IMR-90 (cell line): ENCODE measurements around the gene CRYBA2. TPM values are rescaled to one million over a fixed set of nuclear protein-coding genes. Genes with fewer than 3 reads are reported as not detected.

Source experiments
- ATAC-seq: fragments of 200-7000 bp; cut with Tn5 transposase; 2 replicates; pipeline ENCODE4 v1.9.1; 2020; ENCODE audit warnings: low read depth, mild to moderate bottlenecking, moderate library complexity
- BruUV-seq: library from RNA; stranded (reverse); fragments of 400-500 nt; replicated peaks from 2 replicates; lab custom pipeline; 2021; lab: Mats Ljungman, UMichigan
- CTCF ChIA-PET: fragments of 300-600 bp; formaldehyde crosslinking; extraction: SDS; loops from one replicate; lab custom pipeline; 2021; ENCODE audit warnings: antibody characterized with exemption; lab: Yijun Ruan, JAX
- POLR2A ChIA-PET: fragments of 300-600 bp; sonication (Branson Sonifier 250); formaldehyde crosslinking; loops from one replicate; lab custom pipeline; 2022; ENCODE audit warnings: antibody characterized with exemption; ENCODE audit not compliant: unreplicated experiment; lab: Charles Lee
- DNase-seq: peaks from one replicate; pipeline ENCODE4 v3.0.0; 2013
- H2AFZ ChIP-seq: replicated peaks from 2 replicates; pipeline ENCODE3; 2013; ENCODE audit warnings: low read length, mild to moderate bottlenecking; ENCODE audit not compliant: poor library complexity
- H2AK5ac ChIP-seq: 2 replicates; pipeline ENCODE4 v1.6.1; 2013; ENCODE audit warnings: low read depth, low read length, inconsistent platforms
- H2AK9ac ChIP-seq: replicated peaks from 2 replicates; pipeline ENCODE3; 2013; ENCODE audit warnings: mild to moderate bottlenecking, low read depth, low read length, moderate library complexity; ENCODE audit not compliant: poor library complexity
- H2BK120ac ChIP-seq: 2 replicates; pipeline ENCODE4 v1.6.1; 2013; ENCODE audit warnings: low read depth, low read length, inconsistent platforms
- H2BK15ac ChIP-seq: 3 replicates; pipeline ENCODE4 v1.6.1; 2013; ENCODE audit warnings: low read depth, low read length, inconsistent platforms
- H2BK20ac ChIP-seq: 2 replicates; pipeline ENCODE4 v1.6.1; 2013; ENCODE audit warnings: low read depth, mild to moderate bottlenecking, inconsistent platforms, low read length, moderate library complexity
- H2BK5ac ChIP-seq: 2 replicates; pipeline ENCODE4 v1.6.1; 2013; ENCODE audit warnings: mild to moderate bottlenecking, low read depth, low read length, inconsistent platforms; ENCODE audit not compliant: poor library complexity, severe bottlenecking
- H3K14ac ChIP-seq: replicated peaks from 2 replicates; pipeline ENCODE4 v1.6.1; 2013; ENCODE audit warnings: low read depth, low read length, inconsistent platforms
- H3K18ac ChIP-seq: 2 replicates; pipeline ENCODE4 v1.6.1; 2013; ENCODE audit warnings: low read depth, low read length, control low read depth
- H3K23ac ChIP-seq: 2 replicates; pipeline ENCODE4 v1.6.1; 2013; ENCODE audit warnings: low read depth, low read length, inconsistent platforms
- H3K27ac ChIP-seq: 2 replicates; pipeline ENCODE4 v1.5.1; 2013; ENCODE audit warnings: mild to moderate bottlenecking, control low read depth, low read length; ENCODE audit not compliant: insufficient read depth
- H3K27me3 ChIP-seq: 2 replicates; pipeline ENCODE4 v1.6.1; 2013; ENCODE audit warnings: low read length; ENCODE audit not compliant: control insufficient read depth, insufficient read depth
- H3K36me3 ChIP-seq: 2 replicates; pipeline ENCODE4 v1.6.1; 2013; ENCODE audit warnings: low read length, mixed read lengths; ENCODE audit not compliant: control insufficient read depth, insufficient read depth
- H3K4ac ChIP-seq: 2 replicates; pipeline ENCODE4 v1.6.1; 2013; ENCODE audit warnings: low read depth, low read length, inconsistent platforms
- H3K4me1 ChIP-seq: 2 replicates; pipeline ENCODE4 v1.6.1; 2013; ENCODE audit warnings: low read length, mixed read lengths; ENCODE audit not compliant: control insufficient read depth, insufficient read depth
- H3K4me2 ChIP-seq: 2 replicates; pipeline ENCODE4 v1.6.1; 2013; ENCODE audit warnings: low read depth, mild to moderate bottlenecking, control low read depth, low read length, moderate library complexity
- H3K4me3 ChIP-seq: 2 replicates; pipeline ENCODE4 v1.5.1; 2013; ENCODE audit warnings: low read depth, mild to moderate bottlenecking, control low read depth, low read length, moderate library complexity; ENCODE audit not compliant: insufficient read depth
- H3K56ac ChIP-seq: 2 replicates; pipeline ENCODE4 v1.6.1; 2013; ENCODE audit warnings: low read length, inconsistent platforms; ENCODE audit not compliant: insufficient read depth; ENCODE audit errors: extremely low read depth
- H3K79me1 ChIP-seq, 2 experiments: 2 replicates each; pipeline ENCODE4 v1.6.1; 2013; ENCODE audit warnings: low read length in 2 of 2, inconsistent platforms in 1 of 2, low read depth in 1 of 2
- H3K9ac ChIP-seq: 2 replicates; pipeline ENCODE4 v1.6.1; 2013; ENCODE audit warnings: low read depth, low read length, control low read depth
- H3K9me1 ChIP-seq: 2 replicates; pipeline ENCODE4 v1.6.1; 2013; ENCODE audit warnings: low read length, inconsistent platforms; ENCODE audit not compliant: insufficient read depth
- H3K9me3 ChIP-seq: 2 replicates; pipeline ENCODE4 v1.6.1; 2013; ENCODE audit warnings: low read length; ENCODE audit not compliant: control insufficient read depth, insufficient read depth
- H4K20me1 ChIP-seq: 2 replicates; pipeline ENCODE4 v1.6.1; 2013; ENCODE audit warnings: low read length, inconsistent platforms; ENCODE audit not compliant: insufficient read depth
- H4K5ac ChIP-seq: 2 replicates; pipeline ENCODE4 v1.6.1; 2013; ENCODE audit warnings: mild to moderate bottlenecking, low read depth, low read length, control low read depth
- H4K8ac ChIP-seq, 2 experiments: 2 replicates each; pipeline ENCODE4 v1.6.1; 2013; ENCODE audit warnings: low read depth in 2 of 2, low read length in 2 of 2, control low read depth in 1 of 2, inconsistent platforms in 1 of 2
- H4K91ac ChIP-seq: 2 replicates; pipeline ENCODE4 v1.6.1; 2013; ENCODE audit warnings: low read depth, low read length, inconsistent platforms; ENCODE audit not compliant: insufficient read depth
- BHLHE40 ChIP-seq: fragments of 150-350 bp; IDR thresholded peaks from 2 replicates; pipeline ENCODE4 v1.6.1; 2016; ENCODE audit warnings: mild to moderate bottlenecking, low read depth, low read length
- CEBPB ChIP-seq: IDR thresholded peaks from 2 replicates; pipeline ENCODE4 v1.6.1; 2012; ENCODE audit warnings: low read depth, low read length, improper control_type of control experiment
- MAZ ChIP-seq: IDR thresholded peaks from 2 replicates; pipeline ENCODE4 v1.6.1; 2012; ENCODE audit warnings: low read depth, mild to moderate bottlenecking, low read length, improper control_type of control experiment, moderate library complexity, borderline replicate concordance
- NFE2L2 ChIP-seq: fragments of 150-350 bp; IDR thresholded peaks from 2 replicates; pipeline ENCODE4 v1.6.1; 2016; ENCODE audit warnings: low read depth, mild to moderate bottlenecking, low read length
- WGBS, 2 experiments: methylation state at CpG; one replicate each; pipeline versions ENCODE4 v1.1.5 to v1.1.7; 2013; ENCODE audit warnings: missing lambda C conversion rate in 2 of 2; ENCODE audit not compliant: insufficient read length in 1 of 2; ENCODE audit errors: extremely low coverage in 2 of 2; 5-methylcytosine and 5-hydroxymethylcytosine counted together
- dilution Hi-C: fragments of 300-500 bp; cut with HindIII; formaldehyde crosslinking; loops from one replicate; pipeline ENCODE4 v1.14.3; 2018; ENCODE audit warnings: low sequenced_read_pairs; ENCODE audit not compliant: unreplicated experiment
- in situ Hi-C: fragments of 300-500 bp; cut with MboI; formaldehyde crosslinking; loops from 3 replicates; pipeline ENCODE4 v1.14.3; 2019; ENCODE audit warnings: low sequenced_read_pairs, inconsistent platforms, mixed read lengths
- intact Hi-C: fragments of 100-400 bp; cut with micrococcal nuclease; formaldehyde crosslinking; loops from 2 replicates; pipeline ENCODE4 v1.10.0; 2022
- polyA plus RNA-seq, 3 experiments: library from polyadenylated mRNA; depleted of rRNA; stranded (reverse); fragments of >200 nt; gene quantifications; 2 replicates each; pipeline ENCODE4 v1.2.3, GENCODE V29; 2012; ENCODE audit warnings: low replicate concordance in 1 of 3
- total RNA-seq: library from RNA; depleted of rRNA; stranded (reverse); fragments of >200 nt; gene quantifications from 2 replicates; pipeline ENCODE4 v1.2.3, GENCODE V29; 2012

The CRYBA2 gene
- total and polyA plus RNA-seq, 2 of the 4 experiments (the other 2 are of a cell fraction): not detected

DNA sequence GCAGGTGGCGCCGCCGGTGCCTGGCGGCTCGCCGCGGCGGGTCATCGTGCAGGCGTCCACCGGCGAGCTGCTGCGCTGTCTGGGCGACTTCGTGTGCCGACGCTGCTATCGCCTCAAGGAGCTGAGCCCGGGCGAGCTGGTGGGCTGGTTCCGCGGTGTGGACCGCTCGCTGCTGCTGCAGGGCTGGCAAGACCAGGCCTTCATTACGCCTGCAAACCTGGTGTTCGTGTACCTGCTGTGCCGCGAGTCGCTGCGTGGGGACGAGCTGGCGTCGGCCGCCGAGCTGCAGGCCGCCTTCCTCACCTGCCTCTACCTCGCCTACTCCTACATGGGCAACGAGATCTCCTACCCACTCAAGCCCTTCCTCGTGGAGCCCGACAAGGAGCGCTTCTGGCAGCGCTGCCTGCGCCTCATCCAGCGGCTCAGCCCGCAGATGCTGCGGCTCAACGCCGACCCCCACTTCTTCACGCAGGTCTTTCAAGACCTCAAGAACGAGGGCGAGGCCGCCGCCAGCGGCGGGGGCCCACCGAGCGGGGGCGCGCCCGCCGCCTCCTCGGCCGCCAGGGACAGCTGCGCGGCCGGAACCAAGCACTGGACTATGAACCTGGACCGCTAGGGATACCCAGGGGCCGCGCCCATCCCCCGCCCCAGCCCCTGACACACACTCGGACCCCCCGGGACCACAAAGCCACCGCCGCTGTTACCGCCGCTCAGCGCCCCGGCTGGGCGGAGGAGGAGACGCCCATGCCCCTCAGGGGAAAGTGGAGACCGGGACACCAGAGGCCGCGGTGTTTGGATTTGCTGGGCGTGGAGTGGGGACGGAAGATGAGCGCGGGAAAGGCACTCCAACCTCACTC, 32.7 kb downstream of the CRYBA2 start:
- TF ChIP-seq BHLHE40 (no peak), MAZ (no peak), CEBPB (no peak), NFE2L2 (no peak)
- Histone ChIP-seq H3K23ac (no peak overlapping the region), H3K27me3 (peaks cover 64% of the 10 kb centered on the region), H3K18ac (no peak overlapping the region), H3K4me2 (no peak overlapping the region), H3K14ac (no peak overlapping the region), H3K9me1 (0 out of 2 replicates have a peak, but pooled peaks cover 4% of the 10 kb centered on the region), H4K91ac (no peak overlapping the region), H3K56ac (no peak overlapping the region), H2AK5ac (no peak overlapping the region), H4K20me1 (no peaks in the 10 kb centered on the region; the same call in 1 of the 2 replicates), H2AK9ac (no peak overlapping the region), H3K27ac (no peak overlapping the region), H3K79me1 (no peaks in the 10 kb centered on the region), H2BK5ac (no peak overlapping the region), H3K36me3 (no peaks in the 10 kb centered on the region), H3K9me3 (no peaks in the 10 kb centered on the region), H4K8ac (no peak overlapping the region), H3K4me1 (no peaks in the 10 kb centered on the region), H3K4me3 (no peak overlapping the region), H3K4ac (no peak overlapping the region), H2BK15ac (no peak overlapping the region), H2BK20ac (no peak overlapping the region), H2BK120ac (no peak overlapping the region), H2AFZ (peak overlapping the region; percentile 29), H3K9ac (no peak overlapping the region), H4K5ac (no peak overlapping the region)
- DNase-seq (no peak), ATAC-seq (no peak)
- 5% methylated on average over 39 of the region's 87 CpGs; no CpG with 5 or more reads in 1 of the 2 experiments for WGBS, 2 experiments
- intact Hi-C loops (no loop called here), in situ Hi-C loops (no loop called here), dilution Hi-C loops (no loop called here)
- no TSS peak for BruUV-seq
- CTCF ChIA-PET: interaction anchor here (0.6 kb wide), 1 partner anchor 199 kb away, joined by 3 read pairs; no protein-coding TSS in a partner anchor
- POLR2A ChIA-PET: no interaction called here
